NCI-H345 (cell line): ENCODE data around the gene SLC2A14.
"Not testable (repeated sequence)": the region's sequence is repeated elsewhere in the genome, so short reads cannot be mapped to it uniquely, and the experiment has no call there.

ENCODE experiments used
- DNase-seq: peaks from one replicate; lab custom pipeline; 2025; lab: John Stamatoyannopoulos, UW

Gene SLC2A14

GRCh38 chr12:7869137-7869536, 3.6 kb downstream of the SLC2A14 start:
- DNase-seq, result no peak

- DNase-seq, result no peak
Observed at GRCh38 chr12:7868391-7868790, 4.3 kb downstream of the SLC2A14 start.

GRCh38 chr12:7864601-7865150, 8.0 kb downstream of the SLC2A14 start:
- DNase-seq, result no peak

- DNase-seq, result not testable (repeated sequence)
Observed at GRCh38 chr12:7862814-7863348, 9.8 kb downstream of the SLC2A14 start.

- DNase-seq, result not testable (repeated sequence)
Observed at GRCh38 chr12:7862301-7862700, 10.4 kb downstream of the SLC2A14 start.

- no peak for DNase-seq
Observed at GRCh38 chr12:7859552-7859951, 13.2 kb downstream of the SLC2A14 start.

GRCh38 chr12:7857971-7858370, 14.7 kb downstream of the SLC2A14 start:
- no peak for DNase-seq

- no peak for DNase-seq
Observed at GRCh38 chr12:7856516-7856915, 16.2 kb downstream of the SLC2A14 start.

GRCh38 chr12:7853557-7853956, 19.2 kb downstream of the SLC2A14 start:
- DNase-seq, result no peak

- DNase-seq, result not testable (repeated sequence)
Observed at GRCh38 chr12:7851622-7852081, 21.1 kb downstream of the SLC2A14 start.

- not testable (repeated sequence) for DNase-seq
Observed at GRCh38 chr12:7850099-7850498, 22.6 kb downstream of the SLC2A14 start.

- DNase-seq, result not testable (repeated sequence)
Observed at GRCh38 chr12:7848098-7848422, 24.7 kb downstream of the SLC2A14 start.

GRCh38 chr12:7847226-7848097, 25.3 kb downstream of the SLC2A14 start:
- not testable (repeated sequence) for DNase-seq

- DNase-seq, result no peak
Observed at GRCh38 chr12:7844116-7844515, 28.6 kb downstream of the SLC2A14 start.

GRCh38 chr12:7843583-7843982, 29.1 kb downstream of the SLC2A14 start:
- not testable (repeated sequence) for DNase-seq

- DNase-seq, result not testable (repeated sequence)
Observed at GRCh38 chr12:7843149-7843548, 29.6 kb downstream of the SLC2A14 start.

- DNase-seq, result not testable (repeated sequence)
Observed at GRCh38 chr12:7842444-7842843, 30.3 kb downstream of the SLC2A14 start.

GRCh38 chr12:7839848-7840247, 32.9 kb downstream of the SLC2A14 start:
- not testable (repeated sequence) for DNase-seq

GRCh38 chr12:7839226-7839625, 33.5 kb downstream of the SLC2A14 start:
- not testable (repeated sequence) for DNase-seq

GRCh38 chr12:7837366-7837765, 35.3 kb downstream of the SLC2A14 start:
- no peak for DNase-seq

- DNase-seq, result no peak
Observed at GRCh38 chr12:7835766-7836165, 36.9 kb downstream of the SLC2A14 start.

GRCh38 chr12:7835116-7835515, 37.6 kb downstream of the SLC2A14 start:
- no peak for DNase-seq

- no peak for DNase-seq
Observed at GRCh38 chr12:7834701-7835100, 38.0 kb downstream of the SLC2A14 start.
